Activated naive CD8-positive, alpha-beta T cell treated with anti-CD3 and anti-CD28 coated beads, Interleukin-2, amount 10 ng/mL, durations not matched to agents 7 days and 5 days (primary cell): ENCODE data around the gene SLC10A3. TPM values are rescaled to one million over a fixed set of nuclear protein-coding genes. Genes with fewer than 3 reads are reported as not detected.

Source experiments
- ATAC-seq: fragments of 150-1000 bp; cut with Tn5 transposase; one replicate; pipeline ENCODE4 v1.10.0; 2021; ENCODE audit warnings: low read depth, moderate library complexity
- POLR2A ChIA-PET: fragments of 350-600 bp; sonication (Branson Sonifier 250); formaldehyde crosslinking; loops from one replicate; lab custom pipeline; 2021; ENCODE audit warnings: antibody characterized with exemption; lab: Charles Lee
- DNase-seq: peaks from one replicate; pipeline ENCODE4 v3.0.0; 2021
- H3K27ac Mint-ChIP-seq: one replicate; pipeline ENCODE4 v1.8.0; 2022; ENCODE audit warnings: mild to moderate bottlenecking, mixed read lengths
- H3K27me3 Mint-ChIP-seq: one replicate; pipeline ENCODE4 v1.8.0; 2022; ENCODE audit warnings: mild to moderate bottlenecking, moderate library complexity, mixed read lengths
- H3K36me3 Mint-ChIP-seq: one replicate; pipeline ENCODE4 v1.8.0; 2021; ENCODE audit warnings: mild to moderate bottlenecking, mixed read lengths
- H3K4me1 Mint-ChIP-seq: one replicate; pipeline ENCODE4 v1.8.0; 2021; ENCODE audit warnings: mixed read lengths
- H3K4me3 Mint-ChIP-seq: one replicate; pipeline ENCODE4 v1.8.0; 2022; ENCODE audit warnings: mild to moderate bottlenecking, moderate library complexity, mixed read lengths
- H3K9me3 Mint-ChIP-seq: one replicate; pipeline ENCODE4 v1.8.0; 2021; ENCODE audit warnings: mixed read lengths
- total RNA-seq, 2 experiments: library from RNA; stranded (reverse); gene quantifications; one replicate each; pipeline ENCODE4 v1.2.3, GENCODE V29; 2021

The SLC10A3 gene
- total RNA-seq, 2 experiments from 2014 or later, result 25.3 to 27.3 TPM

GRCh38 chrX:154462396-154462795, 28.0 kb downstream of the SLC10A3 start:
- H3K9me3 Mint-ChIP-seq, result no peaks in the 10 kb centered on the region
- no peak overlapping the region for H3K27ac Mint-ChIP-seq
- no peaks in the 10 kb centered on the region for H3K27me3 Mint-ChIP-seq
- no peak overlapping the region for H3K4me3 Mint-ChIP-seq
- POLR2A ChIA-PET, result interaction anchor here (0.6 to 0.9 kb wide), 2 partner anchors 24 to 448 kb away, joined by 3 read pairs; partner anchors contain the start of gene UBL4A
- DNase-seq, result no peak
- no peaks in the 10 kb centered on the region for H3K36me3 Mint-ChIP-seq
- H3K4me1 Mint-ChIP-seq, result peaks cover 6% of the 10 kb centered on the region
- no peak for ATAC-seq

DNA sequence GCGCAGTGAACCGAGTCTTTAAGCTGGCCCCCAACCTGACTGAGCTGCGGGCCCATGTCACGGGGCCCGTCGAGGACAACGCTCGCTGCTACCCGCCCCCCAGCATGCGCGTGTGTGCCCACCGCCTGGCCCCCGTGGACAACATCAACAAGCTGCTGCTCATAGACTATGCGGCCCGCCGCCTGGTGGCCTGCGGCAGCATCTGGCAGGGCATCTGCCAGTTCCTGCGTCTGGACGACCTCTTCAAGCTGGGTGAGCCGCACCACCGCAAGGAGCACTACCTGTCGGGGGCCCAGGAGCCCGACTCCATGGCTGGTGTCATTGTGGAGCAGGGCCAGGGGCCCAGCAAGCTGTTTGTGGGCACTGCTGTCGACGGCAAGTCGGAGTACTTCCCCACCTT, 30.1 kb downstream of the SLC10A3 start:
- ATAC-seq (no peak), DNase-seq (no peak)
- no peak overlapping the region for H3K27ac Mint-ChIP-seq
- peaks cover 8% of the 10 kb centered on the region for H3K4me1 Mint-ChIP-seq
- no peaks in the 10 kb centered on the region for H3K36me3 Mint-ChIP-seq
- POLR2A ChIA-PET, result interaction anchor here (0.7 to 2.7 kb wide), 2 partner anchors 19 to 30 kb away, joined by 3 to 10 read pairs; partner anchors contain the start of gene SLC10A3
- no peaks in the 10 kb centered on the region for H3K9me3 Mint-ChIP-seq
- peak overlapping the region; percentile 40 for H3K4me3 Mint-ChIP-seq
- no peaks in the 10 kb centered on the region for H3K27me3 Mint-ChIP-seq

GRCh38 chrX:154459832-154460231, 30.6 kb downstream of the SLC10A3 start:
- no peaks in the 10 kb centered on the region for H3K27me3 Mint-ChIP-seq
- ATAC-seq (no peak), DNase-seq (no peak)
- POLR2A ChIA-PET, result interaction anchor here (0.7 to 2.9 kb wide), 4 partner anchors 17 to 61 kb away, joined by 3 to 18 read pairs (median 8); partner anchors contain the start of genes RPL10 and SLC10A3
- H3K27ac Mint-ChIP-seq, result no peak overlapping the region
- no peaks in the 10 kb centered on the region for H3K36me3 Mint-ChIP-seq
- H3K4me1 Mint-ChIP-seq, result peaks cover 8% of the 10 kb centered on the region
- H3K9me3 Mint-ChIP-seq, result no peaks in the 10 kb centered on the region
- H3K4me3 Mint-ChIP-seq, result peak overlapping the region; percentile 87

- Mint-ChIP-seq H3K27ac (peak overlapping the region; percentile 71), H3K9me3 (no peaks in the 10 kb centered on the region), H3K4me3 (peak overlapping the region; percentile 87), H3K36me3 (peaks cover 3% of the 10 kb centered on the region), H3K4me1 (peaks cover 8% of the 10 kb centered on the region), H3K27me3 (no peaks in the 10 kb centered on the region)
- peak; percentile 55 for ATAC-seq
- POLR2A ChIA-PET, result interaction anchor here (0.8 to 2.9 kb wide), 8 partner anchors 14 to 68 kb away, joined by 3 to 18 read pairs (median 4); partner anchors contain the start of genes ATP6AP1, RPL10, SLC10A3 and UBL4A
- DNase-seq, result no peak
These were observed 31.3 kb downstream of the SLC10A3 start for GRCh38 chrX:154458954-154459778.

DNA sequence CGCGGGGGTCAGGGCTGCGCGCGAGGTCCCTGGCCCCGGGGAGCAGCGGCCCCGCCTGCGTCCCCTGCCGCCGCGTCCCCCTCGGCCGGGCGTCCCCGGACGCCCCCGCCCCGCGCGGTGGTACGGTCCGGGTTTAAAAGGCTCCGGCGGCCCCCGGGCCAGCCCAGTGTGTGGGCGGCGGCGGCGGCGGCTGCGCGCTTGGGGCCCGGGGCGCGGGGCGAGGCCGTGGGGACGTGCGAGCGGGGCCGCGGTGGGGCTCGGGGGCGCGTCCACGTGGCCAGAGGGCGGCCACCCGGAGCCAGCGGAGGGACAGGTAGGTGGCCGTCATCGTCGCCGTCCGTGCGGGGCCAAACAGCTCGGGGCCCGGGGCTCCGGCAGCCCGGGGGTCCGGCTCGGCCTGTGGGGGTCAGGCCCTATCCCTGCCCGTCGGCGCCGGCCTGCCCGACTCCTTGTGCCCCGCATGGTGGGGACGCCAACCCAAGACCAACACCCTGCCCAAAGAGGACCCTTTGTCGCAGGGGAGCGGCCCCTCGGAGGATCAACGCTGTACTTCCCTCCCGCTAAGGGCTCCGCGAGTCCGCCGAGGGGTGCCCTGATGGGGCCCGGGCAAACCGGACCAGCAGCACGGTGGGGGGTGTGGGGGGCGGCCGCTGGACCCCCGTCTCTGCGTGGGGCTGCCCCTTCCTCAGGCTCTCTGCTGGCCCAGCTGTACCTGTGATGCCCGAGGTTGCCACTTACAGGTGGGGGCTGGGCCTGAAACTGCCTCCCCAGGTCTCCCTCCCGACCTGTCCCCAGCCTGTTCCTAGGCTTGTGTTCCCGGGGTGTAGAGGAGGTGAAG, 32.1 kb downstream of the SLC10A3 start, which contains the start of gene PLXNA3:
PLXNA3 (plus strand) TSS at position 166 of the 838 bp plus-strand sequence. CDS start 1,903 bp downstream, outside the sequence.
- ATAC-seq, result peak; percentile 71
- DNase-seq, result peak; percentile 83
- Mint-ChIP-seq H3K27ac (peak within 1 kb of the TSS; percentile 98), H3K4me3 (peak within 1 kb of the TSS; percentile 98), H3K27me3 (no peaks in the 10 kb centered on the region), H3K9me3 (no peaks in the 10 kb centered on the region), H3K4me1 (peaks cover 8% of the 10 kb centered on the region), H3K36me3 (peaks cover 3% of the 10 kb centered on the region)
- POLR2A ChIA-PET, result interaction anchor here (0.8 to 2.9 kb wide), 8 partner anchors 13 to 69 kb away, joined by 3 to 18 read pairs (median 4); partner anchors contain the start of genes ATP6AP1, RPL10, SLC10A3 and TAFAZZIN

- Mint-ChIP-seq H3K9me3 (no peaks in the 10 kb centered on the region), H3K27ac (peak overlapping the region; percentile 98), H3K4me1 (peaks cover 8% of the 10 kb centered on the region), H3K4me3 (peak overlapping the region; percentile 98), H3K27me3 (no peaks in the 10 kb centered on the region), H3K36me3 (peaks cover 3% of the 10 kb centered on the region)
- peak; percentile 67 for ATAC-seq
- POLR2A ChIA-PET, result interaction anchor here (1.1 to 2.9 kb wide), 3 partner anchors 32 to 59 kb away, joined by 3 to 18 read pairs (median 6); partner anchors contain the start of genes RPL10 and TAFAZZIN
- DNase-seq, result peak; percentile 83
These were observed 32.8 kb downstream of the SLC10A3 start for GRCh38 chrX:154457491-154458115.

- POLR2A ChIA-PET, result no interaction called here
- Mint-ChIP-seq H3K9me3 (no peaks in the 10 kb centered on the region), H3K27me3 (no peaks in the 10 kb centered on the region), H3K36me3 (peaks cover 3% of the 10 kb centered on the region), H3K27ac (no peak overlapping the region), H3K4me1 (peaks cover 3% of the 10 kb centered on the region), H3K4me3 (no peak overlapping the region)
- DNase-seq (no peak), ATAC-seq (no peak)
These were observed 37.6 kb downstream of the SLC10A3 start for GRCh38 chrX:154452823-154453222.

DNA sequence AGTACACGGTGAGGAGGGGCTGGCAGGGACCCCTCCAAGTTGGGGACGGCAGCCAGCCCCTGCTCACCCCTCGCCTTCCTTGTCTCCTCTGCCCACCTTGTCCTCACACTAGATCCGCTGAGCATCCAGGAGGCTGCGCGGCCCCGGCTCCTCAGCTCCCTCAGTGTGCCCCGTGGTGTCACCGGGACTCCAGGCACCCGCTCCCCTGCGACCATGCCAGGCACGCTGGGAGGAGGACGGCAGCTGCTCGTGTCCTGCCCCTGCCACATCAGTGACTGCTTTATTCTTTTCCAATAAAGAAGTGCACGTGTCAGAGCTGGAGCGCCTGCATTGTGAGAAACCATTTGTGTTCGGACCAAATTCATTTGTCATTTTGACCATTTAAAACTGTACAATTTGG, 40.1 kb downstream of the SLC10A3 start:
- Mint-ChIP-seq H3K9me3 (no peaks in the 10 kb centered on the region), H3K36me3 (peaks cover 5% of the 10 kb centered on the region), H3K27ac (no peak overlapping the region), H3K4me1 (no peaks in the 10 kb centered on the region), H3K4me3 (no peak overlapping the region), H3K27me3 (no peaks in the 10 kb centered on the region)
- no peak for DNase-seq
- POLR2A ChIA-PET, result no interaction called here
- no peak for ATAC-seq

DNA sequence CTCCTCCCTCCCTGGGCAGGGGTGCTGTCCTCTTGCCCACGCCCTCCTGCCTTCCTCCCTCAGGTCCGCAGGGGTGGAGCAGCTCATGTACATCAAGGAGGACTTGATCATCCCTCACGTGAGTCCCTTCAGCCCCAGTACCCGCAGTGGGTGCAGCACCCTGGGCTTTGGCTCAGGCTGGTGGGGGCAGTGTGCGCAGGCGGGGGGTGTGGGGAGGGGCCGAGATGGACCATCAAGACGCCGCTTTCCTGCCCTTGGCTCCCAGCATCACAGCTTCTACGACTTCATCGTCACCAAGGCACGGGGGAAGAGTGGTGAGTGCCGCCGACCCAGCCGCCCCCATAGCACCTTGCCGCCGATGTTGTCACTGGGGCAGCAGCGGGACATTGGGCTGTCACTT, 40.8 kb downstream of the SLC10A3 start:
- Mint-ChIP-seq H3K36me3 (peaks cover 4% of the 10 kb centered on the region), H3K27me3 (no peaks in the 10 kb centered on the region), H3K4me1 (no peaks in the 10 kb centered on the region), H3K9me3 (no peaks in the 10 kb centered on the region), H3K4me3 (no peak overlapping the region), H3K27ac (no peak overlapping the region)
- no peak for ATAC-seq
- no peak for DNase-seq
- POLR2A ChIA-PET, result interaction anchor here (1.0 kb wide), 1 partner anchor 27 kb away, joined by 3 read pairs; no protein-coding TSS in a partner anchor

GRCh38 chrX:154448484-154448883, 41.9 kb downstream of the SLC10A3 start:
- POLR2A ChIA-PET, result no interaction called here
- Mint-ChIP-seq H3K4me1 (no peaks in the 10 kb centered on the region), H3K27ac (no peak overlapping the region), H3K27me3 (no peaks in the 10 kb centered on the region), H3K36me3 (peaks cover 2% of the 10 kb centered on the region), H3K4me3 (no peak overlapping the region), H3K9me3 (no peaks in the 10 kb centered on the region)
- DNase-seq, result no peak
- no peak for ATAC-seq

DNA sequence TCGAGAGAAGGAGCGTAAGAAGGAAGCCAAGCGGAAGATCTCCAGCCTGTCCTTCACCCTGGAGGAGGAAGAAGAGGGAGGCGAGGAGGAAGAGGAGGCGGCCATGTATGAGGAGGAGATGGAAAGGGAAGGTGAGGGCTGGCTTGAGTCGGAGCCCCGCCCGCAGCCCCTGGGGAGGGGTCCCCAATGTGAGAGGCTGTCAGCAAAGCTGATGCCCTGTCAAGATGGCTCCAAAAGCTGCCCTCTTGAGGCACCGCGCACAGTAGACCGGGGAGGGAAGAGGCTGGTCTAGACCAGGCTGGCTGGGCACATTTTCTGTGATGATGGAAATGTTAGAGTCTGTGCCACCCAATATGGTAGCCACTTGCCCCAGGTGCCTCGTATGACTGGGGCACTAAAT, 44.0 kb downstream of the SLC10A3 start:
- Mint-ChIP-seq H3K36me3 (peaks cover 2% of the 10 kb centered on the region), H3K27me3 (no peaks in the 10 kb centered on the region), H3K4me1 (peaks cover 2% of the 10 kb centered on the region), H3K4me3 (no peak overlapping the region), H3K27ac (no peak overlapping the region), H3K9me3 (no peaks in the 10 kb centered on the region)
- DNase-seq (no peak), ATAC-seq (no peak)
- POLR2A ChIA-PET, result interaction anchor here (0.7 to 0.8 kb wide), 2 partner anchors 31 to 49 kb away, joined by 3 read pairs; partner anchors contain the start of gene RPL10

DNA sequence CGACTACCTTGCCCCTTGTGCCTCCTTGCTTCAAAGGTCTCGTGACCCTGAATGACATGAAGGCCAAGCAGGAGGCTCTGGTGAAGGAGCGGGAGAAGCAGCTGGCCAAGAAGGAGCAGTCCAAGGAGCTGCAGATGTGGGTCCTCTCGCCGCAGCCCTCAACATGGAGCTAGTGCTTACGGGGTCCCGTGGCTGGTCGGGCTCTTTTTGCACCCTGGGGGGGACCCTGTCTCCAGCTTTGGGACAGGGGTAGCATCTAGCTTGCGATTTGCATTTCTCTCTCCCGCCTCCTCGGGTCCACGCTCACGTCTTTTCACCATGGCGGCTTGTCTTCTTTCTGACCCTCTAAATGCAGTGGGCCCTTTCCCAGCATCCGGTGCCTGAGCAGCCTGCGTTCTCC, 44.7 kb downstream of the SLC10A3 start:
- DNase-seq (no peak), ATAC-seq (no peak)
- Mint-ChIP-seq H3K27ac (no peak overlapping the region), H3K4me3 (peak overlapping the region; percentile 49), H3K36me3 (peaks cover 2% of the 10 kb centered on the region), H3K27me3 (no peaks in the 10 kb centered on the region), H3K4me1 (peaks cover 3% of the 10 kb centered on the region), H3K9me3 (no peaks in the 10 kb centered on the region)
- POLR2A ChIA-PET, result interaction anchor here (0.7 to 0.8 kb wide), 2 partner anchors 31 to 48 kb away, joined by 3 read pairs; partner anchors contain the start of gene RPL10
